ENCODE results near the gene MATCAP1.

GRCh38 chr16:67142342-67142741, 41.4 kb downstream of the MATCAP1 start:
- TF ChIP-seq POLR2A (IDR thresholded peaks at IDR 0.05; ENCODE audit: low read depth, low read length) = no peak
- TF ChIP-seq POLR2AphosphoS5 (IDR thresholded peaks at IDR 0.05; ENCODE audit: low read depth, low read length) = no peak
